GM04503 (cell line): Measurements from ENCODE around the gene KNDC1.
"Not testable (repeated sequence)": the region's sequence is repeated elsewhere in the genome, so short reads cannot be mapped to it uniquely, and the experiment has no call there.

Source experiments
- DNase-seq: peaks from one replicate; pipeline ENCODE4 v3.0.0-alpha.2; 2012; ENCODE audit warnings: low read depth

Gene KNDC1

DNA sequence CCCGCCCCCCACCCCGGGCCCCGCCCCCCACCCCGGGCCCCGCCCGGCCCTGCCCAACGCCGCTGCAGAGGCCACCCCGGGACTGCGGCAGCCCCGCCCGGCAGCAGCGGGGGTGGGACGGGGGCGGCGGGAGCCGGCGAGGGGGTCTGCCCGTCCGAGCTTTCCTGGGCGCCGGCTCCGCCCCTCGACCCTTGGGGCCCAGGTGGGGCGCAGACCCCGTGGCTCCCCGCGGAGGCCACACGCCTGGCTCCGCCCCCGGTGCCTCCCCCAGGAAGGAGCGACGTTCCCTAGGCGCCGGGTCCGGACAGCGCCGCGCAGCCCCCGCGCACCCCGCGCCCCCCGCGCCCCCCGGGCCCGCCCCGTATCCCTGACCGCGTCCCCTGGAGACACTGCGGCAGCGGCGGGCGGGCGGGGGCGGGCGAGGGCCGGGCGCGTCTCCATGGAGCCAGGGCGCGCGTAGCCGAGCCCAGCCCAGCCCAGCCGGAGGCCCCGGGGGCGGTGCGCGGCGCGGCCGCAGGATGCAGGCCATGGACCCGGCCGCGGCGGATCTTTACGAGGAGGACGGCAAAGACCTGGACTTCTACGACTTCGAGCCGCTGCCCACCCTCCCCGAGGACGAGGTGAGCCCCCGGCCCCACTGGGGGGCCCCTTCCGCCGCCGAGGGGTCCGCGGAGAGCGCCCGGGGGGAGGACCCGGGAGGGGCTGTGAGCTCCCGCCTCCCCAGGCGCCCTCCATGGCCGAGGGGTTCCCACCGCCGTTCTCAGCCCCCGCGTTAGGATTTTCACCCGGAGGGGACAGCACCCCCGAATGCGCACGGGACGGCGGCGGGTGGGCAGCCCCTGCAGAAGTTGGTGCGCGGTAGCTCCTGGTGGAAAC lies at the start of gene KNDC1:
Gene KNDC1 (plus strand): TSS at position 270 of the 876 bp plus-strand sequence. CDS start 249 bp downstream, at position 519.
- DNase-seq = no peak

DNA sequence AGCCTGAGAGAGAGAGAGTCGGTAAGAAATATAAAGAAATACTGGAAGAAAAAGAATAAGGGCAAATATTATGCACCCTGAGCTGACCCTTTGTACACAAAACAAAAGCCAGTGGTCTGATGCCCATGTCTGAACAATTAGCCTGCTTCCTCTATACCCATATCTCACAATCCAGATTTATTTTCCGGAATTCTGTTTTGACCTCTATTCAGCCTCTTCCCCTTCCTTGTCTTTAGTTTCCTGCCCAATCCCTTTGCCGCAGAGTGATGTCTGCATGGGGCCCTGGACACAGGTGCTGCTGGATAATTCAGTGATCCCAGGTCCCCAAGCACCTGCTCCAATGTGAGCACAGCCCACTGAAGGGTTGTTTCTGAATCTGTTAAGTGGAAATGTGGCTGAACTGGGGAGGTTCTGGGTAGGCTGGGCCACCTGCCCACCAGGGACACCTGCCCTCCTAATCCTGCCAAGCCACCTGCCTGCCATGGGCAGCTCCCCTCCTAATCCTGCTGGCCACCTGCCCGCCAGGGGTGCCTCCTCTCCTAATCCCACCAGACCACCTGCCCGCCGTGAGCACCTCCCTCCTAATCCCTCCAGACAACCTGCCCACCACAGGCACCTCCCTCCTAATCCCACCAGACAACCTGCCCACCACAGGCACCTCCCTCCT lies 49.3 kb upstream of the KNDC1 start:
- no peak for DNase-seq

- not testable (repeated sequence) for DNase-seq
Measured at GRCh38 chr10:133111640-133112039, 48.4 kb upstream of the KNDC1 start.

- DNase-seq = no peak
Measured at GRCh38 chr10:133113146-133113830, 46.7 kb upstream of the KNDC1 start.

DNA sequence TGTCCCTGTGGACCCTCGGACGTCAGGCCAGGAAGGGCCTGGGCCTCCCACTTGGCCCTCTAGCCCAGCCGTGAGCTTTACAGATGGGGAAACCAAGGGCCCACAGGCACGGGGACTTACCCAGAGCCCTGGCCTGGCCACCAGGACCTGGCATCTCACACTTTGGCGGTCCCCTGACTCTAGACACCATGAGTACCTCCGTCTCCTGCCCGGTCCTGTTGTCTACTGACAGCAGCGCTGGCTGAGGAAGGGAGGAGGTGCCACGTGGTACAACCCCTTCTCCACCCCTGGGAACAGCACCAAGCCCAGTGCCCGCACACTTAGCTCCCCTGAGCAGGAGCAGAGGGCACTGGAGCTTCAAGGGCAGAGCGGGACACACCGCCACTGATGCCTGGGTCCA lies 46.2 kb upstream of the KNDC1 start:
- no peak for DNase-seq

GRCh38 chr10:133114251-133114650 lies 45.8 kb upstream of the KNDC1 start:
- DNase-seq = no peak

DNA sequence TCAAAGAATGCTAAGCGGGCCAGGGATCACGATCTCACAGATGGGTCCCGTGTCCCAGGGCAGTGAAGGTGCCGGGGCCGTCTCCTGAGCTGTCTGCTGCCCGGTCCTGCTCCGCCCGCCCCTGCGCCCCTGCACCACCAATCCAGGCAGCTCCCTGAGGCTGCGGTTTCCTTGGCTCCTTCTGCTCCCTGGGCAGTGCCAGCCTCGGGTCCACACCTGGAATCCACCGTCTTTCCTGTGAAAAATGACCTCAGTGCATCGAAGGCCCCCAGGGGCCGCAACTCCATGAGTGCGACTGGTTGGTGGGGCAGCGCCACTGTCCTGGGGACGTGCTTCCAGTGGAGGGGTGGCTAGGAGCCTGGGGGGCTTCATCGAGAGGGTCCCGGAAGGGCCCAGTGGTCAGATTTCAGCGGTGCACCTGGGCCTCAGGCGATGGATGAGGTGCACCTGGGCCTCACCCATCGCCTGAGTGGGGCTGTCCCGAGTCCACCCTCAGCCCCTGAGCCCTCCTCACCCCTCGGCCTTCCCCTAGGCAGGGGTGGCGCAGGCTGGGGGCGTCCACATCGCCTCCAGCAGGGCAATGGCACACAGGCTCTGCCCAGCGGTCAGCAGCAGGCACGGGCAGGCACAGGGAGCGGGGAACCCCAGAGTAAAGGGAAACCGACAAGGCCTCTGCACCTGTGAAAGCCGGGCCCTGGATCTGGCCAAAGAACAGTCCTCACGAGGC lies 45.1 kb upstream of the KNDC1 start:
- DNase-seq = no peak

DNA sequence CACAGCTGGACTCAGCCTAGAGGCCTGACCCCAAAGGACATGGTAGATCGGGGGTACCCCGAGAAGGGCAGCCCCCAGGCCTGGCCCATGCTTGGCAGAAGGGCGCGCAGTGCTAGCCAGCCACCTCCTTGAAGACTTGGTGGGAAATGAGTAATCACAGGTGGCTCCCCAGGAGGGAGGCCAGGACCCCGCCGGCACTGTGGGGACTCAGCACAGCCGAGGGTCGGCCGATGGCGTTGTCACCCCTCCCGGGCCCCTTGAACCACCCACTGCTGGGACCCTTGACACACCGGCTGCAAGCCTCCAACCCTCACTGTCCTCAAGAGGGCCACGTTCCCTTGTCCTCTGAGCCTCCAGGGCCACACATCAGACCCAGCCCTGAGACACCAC lies 44.6 kb upstream of the KNDC1 start:
- no peak for DNase-seq

DNA sequence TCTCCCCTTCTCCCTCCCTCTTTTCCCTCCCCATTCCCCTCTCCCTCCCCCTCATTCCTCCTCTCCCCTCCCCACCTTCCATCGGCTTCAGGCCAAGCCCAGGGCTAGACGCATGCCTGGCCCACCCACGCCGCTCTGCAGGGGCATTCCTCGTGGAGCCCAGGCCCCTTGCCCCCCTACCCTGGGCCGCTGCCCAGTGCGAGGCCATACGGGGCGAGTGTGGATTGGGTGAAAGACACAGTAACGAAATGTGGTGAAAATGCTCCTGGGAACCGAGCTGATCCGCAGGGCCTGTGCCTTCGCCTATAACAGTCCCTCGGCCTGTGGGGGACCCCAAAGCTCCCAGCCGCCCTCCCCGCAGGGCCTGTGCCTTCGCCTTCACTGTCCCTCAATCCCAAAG lies 44.0 kb upstream of the KNDC1 start:
- no peak for DNase-seq

GRCh38 chr10:133116455-133116854 lies 43.6 kb upstream of the KNDC1 start:
- no peak for DNase-seq

GRCh38 chr10:133117036-133117687 lies 42.9 kb upstream of the KNDC1 start:
- DNase-seq = no peak

DNA sequence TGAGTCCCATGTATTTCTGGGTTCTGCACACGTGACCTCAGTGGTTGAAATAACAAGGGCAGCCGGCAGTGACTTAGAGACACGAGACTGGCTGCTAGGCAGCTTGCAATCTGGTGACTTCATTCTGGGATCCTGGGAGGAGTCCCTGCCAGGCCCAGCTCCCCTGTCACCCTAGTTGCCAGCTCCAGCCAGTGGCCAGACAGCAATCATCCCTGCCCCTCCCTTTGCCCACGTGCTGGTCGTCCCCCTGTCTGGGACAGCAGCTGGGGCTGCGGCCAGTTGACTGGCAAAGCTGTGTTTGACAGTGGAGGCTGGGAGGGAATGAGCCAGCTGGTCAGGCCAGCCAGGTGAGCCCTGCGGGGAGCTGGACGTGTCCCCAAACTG lies 42.3 kb upstream of the KNDC1 start:
- no peak for DNase-seq

GRCh38 chr10:133121479-133121878 lies 38.5 kb upstream of the KNDC1 start:
- DNase-seq = no peak

GRCh38 chr10:133122171-133122935 lies 37.7 kb upstream of the KNDC1 start:
- no peak for DNase-seq

GRCh38 chr10:133123050-133123745 lies 36.8 kb upstream of the KNDC1 start:
- no peak for DNase-seq

DNA sequence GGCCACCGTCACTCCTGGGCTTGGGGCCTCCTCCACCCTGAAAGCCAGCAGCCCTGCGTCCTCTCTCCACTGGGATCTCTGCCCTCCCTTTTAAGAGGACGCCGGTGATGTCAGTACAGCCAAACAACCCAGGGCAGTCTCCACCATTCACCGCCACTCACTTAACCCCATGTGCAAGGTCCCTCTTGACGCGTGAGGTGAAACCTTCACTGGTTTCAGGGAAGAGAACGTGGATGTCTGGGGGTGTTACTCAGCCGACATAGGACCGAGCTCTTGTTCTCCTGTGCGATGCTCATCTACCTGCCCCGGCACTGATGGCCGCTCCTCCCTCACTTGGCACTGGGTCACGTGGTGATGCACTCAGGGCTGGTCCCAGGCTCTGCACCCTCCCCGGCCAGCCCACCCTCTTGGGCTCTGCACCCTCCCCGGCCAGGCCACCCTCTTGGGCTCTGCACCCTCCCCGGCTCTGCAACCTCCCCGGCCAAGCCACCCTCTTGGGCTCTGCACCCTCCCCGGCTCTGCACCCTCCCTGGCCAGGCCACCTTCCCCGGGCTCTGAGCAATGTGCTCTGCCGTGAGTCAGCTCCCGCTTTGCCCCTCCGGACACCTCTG lies 36.2 kb upstream of the KNDC1 start:
- DNase-seq = no peak

DNA sequence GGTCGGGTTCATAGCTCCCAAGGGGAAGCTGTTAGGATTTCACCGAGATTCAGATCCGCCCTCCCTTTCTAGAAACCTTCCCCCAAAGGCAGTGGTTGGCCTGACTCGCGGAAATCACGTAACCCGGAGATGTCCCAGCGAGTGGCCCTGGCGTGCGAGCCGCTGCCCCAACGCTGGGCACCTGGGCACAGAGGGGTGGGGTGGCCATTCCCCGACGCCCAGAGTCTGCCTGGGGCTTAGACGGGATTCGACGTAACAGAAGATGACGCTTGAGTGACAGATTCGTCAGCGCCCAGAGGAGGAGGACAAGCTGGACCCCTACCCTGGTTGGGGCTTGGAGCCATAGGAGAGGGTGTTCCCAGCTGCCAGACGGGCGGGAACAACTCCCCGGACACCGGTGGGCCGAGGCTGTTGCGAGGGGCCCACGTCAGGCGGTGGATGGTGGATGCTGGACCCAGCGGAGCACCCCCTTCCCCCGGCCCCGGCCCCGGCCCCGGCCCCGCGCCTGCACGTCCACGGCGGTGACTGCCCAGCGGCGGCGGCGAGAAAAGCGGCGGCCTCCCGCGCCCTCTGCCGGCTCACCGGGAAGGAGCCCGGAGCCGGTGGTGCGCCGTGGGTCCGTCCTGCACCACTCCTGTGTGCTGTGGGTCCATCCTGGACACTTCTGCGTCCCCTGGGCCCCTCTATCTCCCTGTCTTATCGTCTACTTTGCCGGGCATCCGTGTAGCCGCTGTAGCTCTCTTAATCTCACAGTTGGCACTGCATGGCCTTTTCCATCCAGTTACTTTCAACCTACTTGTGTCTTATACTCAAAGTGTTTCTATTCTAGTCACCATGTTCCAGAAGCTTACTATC lies 35.4 kb upstream of the KNDC1 start:
- no peak for DNase-seq

GRCh38 chr10:133125901-133126300 lies 34.1 kb upstream of the KNDC1 start:
- no peak for DNase-seq
